Midbrain (tissue), 1 donor: ENCODE measurements around the gene ADAMTS16.

Experiments
- DNase-seq: peaks from one replicate; lab custom pipeline; 2025; lab: John Stamatoyannopoulos, UW

The ADAMTS16 gene

DNA sequence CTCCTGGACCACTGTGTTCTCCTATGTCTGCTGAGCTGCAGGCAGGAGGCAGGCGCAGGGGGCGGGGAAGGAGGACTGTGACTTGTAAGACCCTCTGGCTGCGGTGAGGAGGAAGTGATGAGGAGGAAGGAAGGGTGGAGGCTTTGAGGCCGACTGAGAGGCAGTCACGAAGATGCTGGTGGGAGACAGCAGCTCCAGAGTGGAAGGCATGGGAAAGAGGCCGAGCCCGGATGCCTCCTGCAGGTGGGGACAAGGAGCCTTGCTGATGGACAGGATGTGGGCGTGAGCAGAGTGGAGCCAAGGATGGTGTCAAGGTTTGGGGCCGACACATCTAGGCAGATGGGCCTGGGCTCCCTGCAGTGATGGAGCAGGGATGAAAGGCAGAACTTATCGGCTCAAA, 208.0 kb downstream of the ADAMTS16 start:
- no peak for DNase-seq

DNA sequence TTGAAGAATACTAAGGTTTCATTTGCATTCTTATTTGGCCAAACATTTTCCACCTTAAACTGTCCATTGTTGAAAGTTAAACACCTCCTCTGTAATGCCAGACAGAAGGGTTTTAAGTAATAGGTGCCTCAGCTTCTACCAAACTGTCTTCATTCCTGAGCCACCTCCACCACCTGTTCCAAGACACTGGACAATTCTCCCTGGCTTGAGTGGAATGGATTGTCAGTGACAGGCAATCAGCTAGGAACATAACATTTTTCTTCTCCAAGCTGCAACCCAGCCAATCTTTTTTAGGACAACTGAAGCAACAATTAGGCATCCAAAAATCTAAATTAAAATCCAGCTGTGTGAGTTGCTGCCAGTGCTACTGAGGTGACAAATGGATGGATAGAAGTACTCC, 208.4 kb downstream of the ADAMTS16 start:
- DNase-seq: no peak

- DNase-seq: no peak
Observed at GRCh38 chr5:5350101-5350500, 210.0 kb downstream of the ADAMTS16 start.

DNA sequence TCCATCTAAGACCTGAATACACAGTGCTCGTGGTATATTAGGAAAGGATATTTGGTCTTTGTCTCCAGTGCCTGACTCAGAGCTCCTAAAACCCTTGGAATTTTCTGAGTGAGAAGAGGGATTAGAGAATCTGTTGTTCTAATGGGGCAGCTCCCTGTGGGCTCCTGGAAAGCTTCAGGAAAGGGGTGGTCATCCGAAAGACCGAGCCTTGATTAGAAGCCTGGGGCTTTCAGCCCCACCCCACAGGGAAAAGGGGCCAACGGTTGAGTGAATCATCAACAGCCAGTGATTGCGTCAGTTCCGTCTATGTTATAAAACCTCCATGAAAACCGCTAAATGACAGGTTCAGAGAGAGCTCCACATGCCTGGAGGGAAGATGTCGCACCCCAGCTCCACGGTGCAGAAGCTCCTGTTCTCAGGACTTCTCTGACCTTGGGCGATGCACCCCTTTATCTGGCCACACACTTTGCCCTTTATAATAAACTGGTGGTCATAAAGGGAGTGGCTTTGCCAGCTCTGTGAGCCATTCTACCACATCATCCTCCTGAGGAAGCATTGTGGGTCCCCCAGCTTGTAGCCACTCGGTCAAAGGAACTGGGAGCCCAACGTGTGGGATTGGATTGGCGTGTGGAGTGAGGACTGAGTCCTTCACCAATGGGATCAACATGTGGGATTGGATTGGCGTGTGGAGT, 211.3 kb downstream of the ADAMTS16 start:
- DNase-seq: no peak

DNA sequence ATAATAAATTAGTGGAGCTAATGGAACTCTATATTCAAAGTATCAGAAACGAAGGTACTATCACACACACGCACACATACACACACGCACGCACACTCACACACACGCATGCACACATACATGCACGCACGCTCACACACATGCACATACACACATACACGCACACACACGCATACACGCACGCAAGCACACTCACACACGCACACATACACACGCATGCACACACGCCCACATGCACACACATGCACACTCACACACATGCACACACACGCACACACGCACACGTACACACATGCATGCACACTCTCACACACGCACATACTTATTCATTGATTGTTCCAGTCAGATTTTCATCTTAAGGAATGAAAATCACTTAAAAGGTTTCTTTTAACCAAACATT, 212.5 kb downstream of the ADAMTS16 start:
- no peak for DNase-seq

GRCh38 chr5:5353681-5354080, 213.6 kb downstream of the ADAMTS16 start:
- no peak for DNase-seq

- no peak for DNase-seq
Observed at GRCh38 chr5:5356765-5357164, 216.6 kb downstream of the ADAMTS16 start.

DNA sequence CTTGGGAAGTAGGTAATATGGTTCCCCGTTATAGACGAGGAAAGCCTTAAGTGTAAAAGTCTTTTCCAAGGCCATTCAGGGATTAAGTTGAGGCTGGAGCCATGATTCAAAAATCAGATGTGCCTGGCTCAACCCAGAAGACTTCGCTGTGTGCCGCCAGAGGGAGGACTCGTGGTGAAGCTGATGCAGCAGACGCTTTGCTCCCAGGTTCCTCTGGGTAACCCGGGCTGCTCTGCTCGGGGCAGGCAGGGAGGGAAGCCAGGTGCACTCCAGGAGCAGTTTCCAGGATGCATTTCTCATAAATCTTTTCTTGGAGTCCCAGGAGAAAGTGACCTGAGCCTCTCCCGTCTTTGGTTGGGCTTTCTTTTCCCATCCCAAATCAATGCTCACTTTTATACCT, 219.5 kb downstream of the ADAMTS16 start:
- DNase-seq: no peak

- DNase-seq: no peak
Observed at GRCh38 chr5:5360363-5360940, 220.3 kb downstream of the ADAMTS16 start.

- DNase-seq: no peak
Observed at GRCh38 chr5:5360941-5361520, 220.9 kb downstream of the ADAMTS16 start.

- DNase-seq: no peak
Observed at GRCh38 chr5:5363045-5363444, 222.9 kb downstream of the ADAMTS16 start.

GRCh38 chr5:5364932-5365331, 224.8 kb downstream of the ADAMTS16 start:
- DNase-seq: no peak

DNA sequence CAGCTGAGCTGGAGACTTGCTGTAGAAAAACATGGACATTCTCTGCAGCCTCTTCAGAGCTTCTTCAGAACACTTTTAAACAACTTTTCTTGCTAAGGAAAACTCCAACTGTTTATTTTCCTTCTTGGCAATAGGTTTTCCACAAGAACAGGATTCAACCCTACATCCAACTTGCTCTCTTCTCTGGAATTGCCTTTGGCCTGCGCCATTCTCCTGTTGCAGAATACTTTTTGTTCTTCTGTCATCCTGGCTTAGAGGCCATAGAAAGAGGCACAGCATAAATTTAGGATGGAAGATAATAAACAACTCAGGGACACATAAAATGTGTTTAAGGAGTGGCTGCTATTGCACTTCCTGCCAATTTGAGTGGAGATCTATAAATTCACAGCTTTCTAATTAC, 227.6 kb downstream of the ADAMTS16 start:
- no peak for DNase-seq

DNA sequence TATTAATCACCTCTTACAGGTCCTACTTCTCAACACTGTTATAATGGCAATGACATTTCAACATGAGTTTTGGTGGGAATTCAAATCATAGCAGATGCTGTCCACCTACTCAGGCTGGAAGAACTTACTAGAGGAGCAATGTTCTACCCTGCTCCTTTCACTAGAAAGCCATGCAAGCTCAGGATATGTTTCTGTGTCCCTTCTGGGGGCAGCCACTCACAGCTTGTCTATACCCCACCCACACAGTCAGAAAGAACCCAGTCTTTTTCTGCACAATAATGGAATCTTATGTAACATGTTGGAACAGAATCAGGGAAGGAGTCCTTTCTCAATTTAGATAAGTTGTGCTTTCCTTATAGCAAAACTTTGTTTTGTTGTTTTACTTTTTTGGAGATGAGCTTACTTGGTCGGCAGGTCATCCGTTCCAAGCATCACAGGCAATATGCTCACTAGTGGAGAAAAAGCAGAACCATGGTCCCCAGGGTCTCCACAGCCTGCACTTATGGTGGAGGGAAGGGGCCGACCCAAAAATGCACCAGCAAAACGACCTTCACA, 229.0 kb downstream of the ADAMTS16 start:
- DNase-seq: no peak
